ENCODE measurements around the gene SYT6.

GRCh38 chr1:114117654-114118053, 36.0 kb downstream of the SYT6 start:
- TF ChIP-seq CTCF (conservative IDR thresholded peaks at IDR 0.05) (no peak), ZFX (IDR thresholded peaks at IDR 0.05) (no peak)
